HepG2 (cell line): Measurements from ENCODE around the gene SOCS1. TPM values are rescaled to one million over a fixed set of nuclear protein-coding genes. Genes with fewer than 3 reads are reported as not detected.
A peak's percentile ranks its signal among the peaks of the same experiment; 100 is the strongest.

Source experiments
- ASH2L ChIP-seq: fragments of 300-600, 200-600 bp; sonication (generic); IDR thresholded peaks from 2 replicates; pipeline ENCODE4 v1.7.0; 2017; ENCODE audit warnings: low read depth, mild to moderate bottlenecking, moderate library complexity, mixed read lengths, low read length; ENCODE audit not compliant: insufficient read length
- CTCF ChIP-seq: sonication (generic); formaldehyde crosslinking; IDR thresholded peaks from 2 replicates; pipeline ENCODE4 v1.5.0; 2020; ENCODE audit warnings: mild to moderate bottlenecking, missing genetic modification reagents, moderate library complexity
- ELF3 ChIP-seq: IDR thresholded peaks from 2 replicates; pipeline ENCODE4 v1.6.1; 2016; ENCODE audit warnings: missing genetic modification reagents, missing compliant biosample characterization
- ETV6 ChIP-seq: sonication (generic); formaldehyde crosslinking; conservative IDR thresholded peaks from 2 replicates; pipeline ENCODE4 v1.4.0; 2020; ENCODE audit warnings: missing genetic modification reagents
- FOSL2 ChIP-seq: sonication (generic); formaldehyde crosslinking; IDR thresholded peaks from 2 replicates; pipeline ENCODE4 v1.4.0; 2020; ENCODE audit warnings: missing genetic modification reagents
- MEF2D ChIP-seq: sonication (generic); formaldehyde crosslinking; IDR thresholded peaks from 2 replicates; pipeline ENCODE4 v1.5.1; 2020; ENCODE audit warnings: mild to moderate bottlenecking, missing genetic modification reagents
- PCBP2 ChIP-seq: fragments of 200-400 bp; formaldehyde crosslinking; optimal IDR thresholded peaks from 2 replicates; pipeline ENCODE3; 2018; ENCODE audit warnings: low read length, low read depth; ENCODE audit not compliant: poor library complexity, severe bottlenecking
- SOX13 ChIP-seq, 3 experiments: fragments of 450-650 bp in 1 of 3; sonication (generic) in 1 of 3; formaldehyde crosslinking in 1 of 3; IDR thresholded peaks in 2 of 3; conservative IDR thresholded peaks in 1 of 3; 2 replicates each; pipeline versions ENCODE4 v1.5.0 to v1.6.1; 2016 to 2020; ENCODE audit warnings: antibody characterized with exemption in 1 of 3, mild to moderate bottlenecking in 1 of 3, missing compliant biosample characterization in 1 of 3, missing genetic modification reagents in 1 of 3, moderate library complexity in 1 of 3
- SP4 ChIP-seq: sonication (generic); formaldehyde crosslinking; IDR thresholded peaks from 2 replicates; pipeline ENCODE4 v1.8.1; 2023; ENCODE audit warnings: mild to moderate bottlenecking, missing genetic modification reagents
- THAP11 ChIP-seq: IDR thresholded peaks from 2 replicates; pipeline ENCODE4 v1.6.1; 2016; ENCODE audit warnings: missing biosample characterization, missing genetic modification reagents
- ZBTB46 ChIP-seq: sonication (generic); formaldehyde crosslinking; IDR thresholded peaks from 2 replicates; pipeline ENCODE4 v1.4.0; 2020; ENCODE audit warnings: mild to moderate bottlenecking, missing genetic modification reagents, borderline replicate concordance
- ZFP36L1 ChIP-seq: sonication (generic); formaldehyde crosslinking; IDR thresholded peaks from 2 replicates; pipeline ENCODE4 v1.8.0; 2022; ENCODE audit warnings: mild to moderate bottlenecking, missing genetic modification reagents, moderate library complexity
- ZKSCAN1 ChIP-seq: fragments of 150-350 bp; IDR thresholded peaks from 2 replicates; pipeline ENCODE4 v1.6.1; 2014; ENCODE audit warnings: low read length
- ZNF230 ChIP-seq: sonication (generic); formaldehyde crosslinking; IDR thresholded peaks from 2 replicates; pipeline ENCODE4 v1.4.0; 2020; ENCODE audit warnings: mild to moderate bottlenecking, missing genetic modification reagents
- ZNF687 ChIP-seq: sonication (generic); formaldehyde crosslinking; IDR thresholded peaks from 2 replicates; pipeline ENCODE4 v1.5.1; 2020; ENCODE audit warnings: mild to moderate bottlenecking, missing genetic modification reagents, moderate library complexity
- ZNF720 ChIP-seq: sonication (generic); formaldehyde crosslinking; IDR thresholded peaks from 2 replicates; pipeline ENCODE4 v1.4.0; 2020; ENCODE audit warnings: missing genetic modification reagents
- polyA plus RNA-seq, 8 experiments: library from polyadenylated mRNA; depleted of rRNA in 3 of 8; stranded (reverse) in 7 of 8; unstranded in 1 of 8; fragments of >200 nt; fragmentation: Illumina TruSeq in 4 of 8; extraction: Trizol in 4 of 8; gene quantifications; 2 replicates each; pipeline versions ENCODE4 v1.2.1 to v1.2.3, GENCODE V29; 2011 to 2016; ENCODE audit warnings: low read depth in 4 of 8, missing spikeins in 1 of 8, mixed read lengths in 1 of 8; ENCODE audit not compliant: insufficient read depth in 1 of 8
- total RNA-seq, 5 experiments: library from RNA; depleted of rRNA; stranded (reverse); fragments of >200 nt; fragmentation: Illumina TruSeq; extraction: Trizol; gene quantifications; 2 replicates each; pipeline ENCODE4 v1.2.3, GENCODE V29; 2016; ENCODE audit warnings: low read depth in 1 of 5
- TF ChIP-seq, protein P1 (sequence below): IDR thresholded peaks from 2 replicates; pipeline ENCODE4 v1.6.1; 2016
- TF ChIP-seq, protein P2 (sequence below): IDR thresholded peaks from 2 replicates; pipeline ENCODE4 v1.6.1; 2018; ENCODE audit warnings: missing genetic modification reagents, mild to moderate bottlenecking, missing compliant biosample characterization

Gene SOCS1
- total and polyA plus RNA-seq, 2 of the 13 experiments (the other 11 are each of a cell fraction or from before 2014, with no cell fraction given), result 5.3 to 6.3 TPM

- peak; percentile 82 for TF ChIP-seq ELF3 (CRISPR knock-in tag)
- no peak for TF ChIP-seq ETV6 (CRISPR knock-in tag)
- TF ChIP-seq ZBTB46, result no peak
- peak; percentile 48; the same call in 1 of the 2 replicates for TF ChIP-seq THAP11
- TF ChIP-seq, protein P1, sequence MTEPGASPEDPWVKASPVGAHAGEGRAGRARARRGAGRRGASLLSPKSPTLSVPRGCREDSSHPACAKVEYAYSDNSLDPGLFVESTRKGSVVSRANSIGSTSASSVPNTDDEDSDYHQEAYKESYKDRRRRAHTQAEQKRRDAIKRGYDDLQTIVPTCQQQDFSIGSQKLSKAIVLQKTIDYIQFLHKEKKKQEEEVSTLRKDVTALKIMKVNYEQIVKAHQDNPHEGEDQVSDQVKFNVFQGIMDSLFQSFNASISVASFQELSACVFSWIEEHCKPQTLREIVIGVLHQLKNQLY (CRISPR knock-in tag), result no peak
- 0 out of 2 replicates have a peak, but pooled peaks have one; percentile 1 for TF ChIP-seq CTCF (CRISPR knock-in tag)
- 0 out of 2 replicates have a peak, but pooled peaks have one; percentile 30 for TF ChIP-seq ZFP36L1
- TF ChIP-seq ZKSCAN1, result no peak
- TF ChIP-seq FOSL2 (CRISPR knock-in tag), result peak; percentile 44; the same call in 1 of the 2 replicates
- peak; percentile 38 for TF ChIP-seq ASH2L
- TF ChIP-seq SOX13 (IDR thresholded peaks at IDR 0.05), result no peak
- peak in 1 of 2 experiments; percentile 26; a peak in 1 of 4 replicates for TF ChIP-seq SOX13 (CRISPR knock-in tag; conservative IDR thresholded peaks at IDR 0.05 in 1 of 2, IDR thresholded peaks at IDR 0.05 in 1 of 2)
- peak; percentile 65 for TF ChIP-seq ZNF687 (CRISPR knock-in tag)
- TF ChIP-seq MEF2D (CRISPR knock-in tag), result no peak
- TF ChIP-seq ZNF230 (CRISPR knock-in tag), result 0 out of 2 replicates have a peak, but pooled peaks have one; percentile 23
- TF ChIP-seq, protein P2, sequence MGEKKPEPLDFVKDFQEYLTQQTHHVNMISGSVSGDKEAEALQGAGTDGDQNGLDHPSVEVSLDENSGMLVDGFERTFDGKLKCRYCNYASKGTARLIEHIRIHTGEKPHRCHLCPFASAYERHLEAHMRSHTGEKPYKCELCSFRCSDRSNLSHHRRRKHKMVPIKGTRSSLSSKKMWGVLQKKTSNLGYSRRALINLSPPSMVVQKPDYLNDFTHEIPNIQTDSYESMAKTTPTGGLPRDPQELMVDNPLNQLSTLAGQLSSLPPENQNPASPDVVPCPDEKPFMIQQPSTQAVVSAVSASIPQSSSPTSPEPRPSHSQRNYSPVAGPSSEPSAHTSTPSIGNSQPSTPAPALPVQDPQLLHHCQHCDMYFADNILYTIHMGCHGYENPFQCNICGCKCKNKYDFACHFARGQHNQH (CRISPR knock-in tag), result 0 out of 2 replicates have a peak, but pooled peaks have one; percentile 55
- TF ChIP-seq ZNF720 (CRISPR knock-in tag), result no peak
- TF ChIP-seq SP4, result 0 out of 2 replicates have a peak, but pooled peaks have one; percentile 9
- peak; percentile 21 for TF ChIP-seq PCBP2
Measured at GRCh38 chr16:11205754-11206581, 50.0 kb downstream of the SOCS1 start (continued).
